ENCODE measurements around the gene LCA5L.

The LCA5L gene

DNA sequence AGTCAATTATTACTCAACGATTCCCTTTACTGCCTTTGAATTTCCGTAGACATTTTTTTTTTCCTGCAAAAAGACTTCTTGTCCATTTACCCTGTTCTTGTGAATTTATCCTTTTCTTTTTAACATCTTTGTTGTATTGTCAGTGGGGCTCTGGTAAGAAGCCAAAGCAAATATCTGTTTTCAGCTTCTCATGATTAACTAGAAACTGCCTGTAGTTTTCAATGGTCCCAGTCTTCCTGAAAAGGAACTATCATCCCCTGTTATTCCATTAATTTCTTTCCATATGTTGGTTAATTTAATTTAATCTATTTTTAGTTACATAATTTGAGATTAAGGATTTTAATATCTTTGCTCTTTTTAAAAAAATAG is 34.2 kb upstream of the LCA5L start:
- H3K4me3 ChIP-seq: no peak overlapping the region
- DNase-seq (ENCODE audit: low spot score): no peak
- TF ChIP-seq, protein P1, sequence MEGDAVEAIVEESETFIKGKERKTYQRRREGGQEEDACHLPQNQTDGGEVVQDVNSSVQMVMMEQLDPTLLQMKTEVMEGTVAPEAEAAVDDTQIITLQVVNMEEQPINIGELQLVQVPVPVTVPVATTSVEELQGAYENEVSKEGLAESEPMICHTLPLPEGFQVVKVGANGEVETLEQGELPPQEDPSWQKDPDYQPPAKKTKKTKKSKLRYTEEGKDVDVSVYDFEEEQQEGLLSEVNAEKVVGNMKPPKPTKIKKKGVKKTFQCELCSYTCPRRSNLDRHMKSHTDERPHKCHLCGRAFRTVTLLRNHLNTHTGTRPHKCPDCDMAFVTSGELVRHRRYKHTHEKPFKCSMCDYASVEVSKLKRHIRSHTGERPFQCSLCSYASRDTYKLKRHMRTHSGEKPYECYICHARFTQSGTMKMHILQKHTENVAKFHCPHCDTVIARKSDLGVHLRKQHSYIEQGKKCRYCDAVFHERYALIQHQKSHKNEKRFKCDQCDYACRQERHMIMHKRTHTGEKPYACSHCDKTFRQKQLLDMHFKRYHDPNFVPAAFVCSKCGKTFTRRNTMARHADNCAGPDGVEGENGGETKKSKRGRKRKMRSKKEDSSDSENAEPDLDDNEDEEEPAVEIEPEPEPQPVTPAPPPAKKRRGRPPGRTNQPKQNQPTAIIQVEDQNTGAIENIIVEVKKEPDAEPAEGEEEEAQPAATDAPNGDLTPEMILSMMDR (IDR thresholded peaks at IDR 0.05): no peak

DNA sequence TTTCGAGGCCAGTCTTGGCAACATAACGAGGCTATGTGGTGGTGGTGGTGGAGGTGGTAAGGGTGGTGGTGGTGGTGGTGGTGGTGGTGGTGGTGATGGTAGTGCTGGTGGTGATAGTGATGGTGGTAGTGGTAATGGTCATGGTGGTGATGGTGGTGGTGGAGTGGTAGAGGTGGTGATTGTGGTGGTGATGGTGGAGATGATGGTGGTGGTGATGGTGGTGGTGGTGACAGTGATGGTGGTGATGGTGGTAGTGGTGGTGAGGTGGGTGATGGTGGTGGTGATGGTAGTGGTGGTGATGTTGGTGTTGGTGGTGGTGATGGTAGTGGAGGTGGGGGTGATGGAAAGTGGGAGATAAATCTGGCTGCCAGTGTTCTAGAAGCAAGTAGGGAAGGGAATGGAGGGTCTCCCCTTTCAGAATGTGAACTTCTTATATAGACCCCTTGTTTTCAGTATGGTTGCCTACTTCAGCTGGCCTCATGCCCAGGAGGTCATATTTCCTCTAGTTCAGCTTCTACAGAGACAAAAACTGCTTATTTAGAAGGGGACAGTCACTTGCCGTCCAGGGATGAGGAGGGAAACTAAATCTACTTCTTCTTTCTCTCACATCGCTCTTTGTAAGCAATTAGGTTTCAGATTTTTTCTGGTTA is 33.7 kb upstream of the LCA5L start:
- H3K27ac ChIP-seq: no peak overlapping the region
- no peak overlapping the region for H3K4me3 ChIP-seq
- DNase-seq (ENCODE audit: low spot score): no peak
- TF ChIP-seq, protein P1 (IDR thresholded peaks at IDR 0.05): no peak

More for the DNA sequence above, 34.2 kb upstream of the LCA5L start:
- H3K27ac ChIP-seq: no peak overlapping the region

DNA sequence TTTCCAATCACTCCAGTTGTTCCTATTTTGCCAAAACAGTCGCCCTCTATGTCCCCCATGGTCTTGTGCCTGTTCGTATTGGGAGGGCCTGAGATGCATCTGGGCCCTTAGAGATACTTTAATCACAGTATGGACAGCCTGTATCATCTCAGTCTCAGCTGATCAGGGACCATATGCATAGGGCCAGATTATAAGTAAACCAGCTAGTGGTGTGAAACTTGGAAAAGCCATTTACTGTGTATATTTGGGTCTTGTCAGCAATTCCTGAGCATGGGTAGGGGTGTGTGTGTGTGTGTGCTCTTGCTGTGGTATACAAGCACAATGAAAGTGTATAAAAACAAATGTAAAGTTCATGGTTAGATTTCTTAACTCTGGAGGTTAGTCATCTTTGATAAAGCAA is 29.0 kb upstream of the LCA5L start:
- TF ChIP-seq, protein P1 (IDR thresholded peaks at IDR 0.05): no peak
- no peak overlapping the region for H3K27ac ChIP-seq
- no peak for DNase-seq (ENCODE audit: low spot score)

DNA sequence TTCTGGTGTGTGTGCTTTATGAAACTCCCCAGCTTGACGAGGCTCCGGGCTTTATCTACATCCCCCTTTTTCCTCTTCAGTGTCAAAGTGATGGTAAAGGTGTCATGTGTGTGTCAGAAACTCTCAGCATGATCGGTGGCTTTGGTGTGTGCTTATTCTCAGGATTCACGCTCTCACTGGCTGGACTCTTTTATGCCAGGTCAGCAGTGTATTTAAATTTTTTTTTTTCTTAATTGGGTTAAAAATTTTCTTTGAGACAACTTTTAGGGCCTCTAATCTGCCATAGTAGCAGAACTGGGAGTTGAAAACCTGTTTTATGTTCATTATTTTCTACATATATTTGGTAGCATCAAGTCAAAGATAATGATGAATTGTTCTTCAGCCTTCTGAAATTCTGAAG is 27.2 kb upstream of the LCA5L start:
- Histone ChIP-seq H3K27ac (no peak overlapping the region), H3K4me3 (no peak overlapping the region)
- TF ChIP-seq, protein P1 (IDR thresholded peaks at IDR 0.05): no peak
- no peak for DNase-seq (ENCODE audit: low spot score)

More for the DNA sequence above, 29.0 kb upstream of the LCA5L start:
- H3K4me3 ChIP-seq: no peak overlapping the region

DNA sequence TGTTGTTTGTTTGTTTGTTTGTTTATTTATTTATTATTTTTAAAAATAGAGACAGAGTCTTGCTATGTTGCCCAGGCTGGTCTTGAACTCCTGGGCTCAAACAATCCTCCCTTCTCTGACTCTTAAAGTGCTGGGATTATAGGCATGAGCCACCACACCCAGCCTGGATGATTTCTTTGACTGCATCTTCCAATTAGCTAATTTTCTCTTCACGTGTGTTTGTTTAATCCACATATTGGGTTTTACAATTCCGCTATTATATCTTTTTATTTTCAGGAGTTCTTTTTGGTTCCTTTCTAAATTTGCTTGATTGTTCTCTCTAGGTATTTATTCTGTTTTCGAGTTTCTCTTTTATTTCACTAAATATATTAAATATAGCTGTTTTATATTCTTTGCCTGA is 26.0 kb upstream of the LCA5L start:
- no peak for DNase-seq (ENCODE audit: low spot score)
- TF ChIP-seq, protein P1 (IDR thresholded peaks at IDR 0.05): no peak
- Histone ChIP-seq H3K4me3 (no peak overlapping the region), H3K27ac (no peak overlapping the region)

DNA sequence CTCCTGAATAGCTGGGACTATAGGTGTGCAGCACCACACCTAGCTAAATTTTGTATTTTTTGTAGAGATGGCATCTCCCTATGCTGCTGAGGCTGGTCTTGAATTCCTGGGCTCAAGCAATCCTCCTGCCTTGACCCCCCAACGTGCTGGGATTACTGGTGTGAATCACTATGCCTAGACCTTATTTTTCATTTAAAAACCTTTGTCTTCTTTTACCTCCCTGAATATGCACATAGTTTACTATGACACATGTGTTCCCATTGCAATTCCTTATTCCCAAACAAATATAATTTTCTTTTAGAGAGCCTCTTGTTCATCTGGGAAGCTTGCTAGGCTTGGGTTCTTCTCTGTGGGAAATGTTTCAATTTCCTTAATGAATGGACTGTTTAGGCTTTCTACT is 23.0 kb upstream of the LCA5L start:
- no peak overlapping the region for H3K27ac ChIP-seq
- no peak overlapping the region for H3K4me3 ChIP-seq
- TF ChIP-seq, protein P1 (IDR thresholded peaks at IDR 0.05): no peak

DNA sequence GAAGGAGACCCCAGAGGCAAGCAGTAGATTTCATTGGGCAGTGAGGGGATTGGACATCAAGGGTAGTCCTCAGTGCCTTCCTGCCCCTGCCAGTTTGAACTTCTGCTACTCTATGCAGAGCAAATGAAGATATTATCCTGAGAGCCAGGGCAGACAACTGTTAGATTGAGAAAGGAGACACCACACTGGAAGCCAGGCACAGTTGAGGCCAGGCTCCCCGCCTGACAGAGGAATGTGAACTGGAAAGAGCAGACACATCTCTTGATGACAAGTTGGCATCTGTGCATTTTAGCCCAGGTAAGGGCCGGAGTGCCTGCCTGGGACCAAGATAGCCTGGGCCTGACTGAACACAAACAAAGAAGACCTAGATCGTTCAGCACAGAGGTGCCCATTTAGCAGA is 22.2 kb upstream of the LCA5L start:
- TF ChIP-seq, protein P1 (IDR thresholded peaks at IDR 0.05): no peak
- Histone ChIP-seq H3K27ac (no peak overlapping the region), H3K4me3 (no peak overlapping the region)
- no peak for DNase-seq (ENCODE audit: low spot score)

More for the DNA sequence above, 23.0 kb upstream of the LCA5L start:
- no peak for DNase-seq (ENCODE audit: low spot score)
